Activated naive CD4-positive, alpha-beta T cell treated with Interleukin-2 at 50 U/mL for 16 hours (primary cell): ENCODE results near the gene TOR1AIP2.
"Not testable (repeated sequence)": the region's sequence is repeated elsewhere in the genome, so short reads cannot be mapped to it uniquely, and the experiment has no call there.

Experiments used
- DNase-seq: peaks from one replicate; pipeline ENCODE4 v3.0.0-alpha.2; 2020

TOR1AIP2 gene

DNA sequence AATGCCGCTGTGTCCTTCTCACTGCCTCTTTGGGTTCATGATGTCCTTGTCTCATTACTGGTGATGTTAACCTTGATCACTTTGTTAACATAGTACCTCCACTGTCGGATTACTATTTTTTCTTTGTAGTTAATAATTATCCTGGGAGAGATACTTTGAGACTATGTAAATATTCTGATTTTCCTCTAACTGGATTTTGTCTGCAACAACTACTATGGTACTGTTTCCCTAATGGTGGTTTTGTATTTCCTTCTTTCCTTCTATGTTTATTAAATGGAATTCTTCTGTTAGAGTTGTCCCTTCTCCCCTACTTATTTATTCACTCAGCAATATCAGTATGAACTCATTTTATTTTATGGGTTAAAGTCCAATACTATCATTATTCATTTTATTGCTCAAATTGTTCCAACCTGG is 4.2 kb downstream of the TOR1AIP2 start:
- DNase-seq = no peak

DNA sequence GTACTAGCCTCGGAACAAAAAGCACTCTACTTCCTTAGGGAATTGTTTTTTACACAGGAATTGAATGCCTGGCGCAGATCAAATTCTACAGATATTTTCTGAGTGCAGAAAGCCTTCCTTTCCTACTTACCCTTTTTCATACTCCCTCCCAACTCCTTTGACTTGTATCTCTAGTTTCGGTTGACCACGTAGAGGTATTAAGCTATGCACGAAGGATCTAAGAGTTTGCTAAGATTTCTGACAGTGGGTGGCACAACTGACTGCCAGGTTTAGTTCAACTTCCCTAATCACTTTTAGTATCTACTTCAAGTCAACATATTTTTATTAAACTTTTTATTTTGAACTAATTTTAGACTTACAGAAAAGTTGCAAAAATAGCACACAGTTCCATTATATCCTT is 5.0 kb downstream of the TOR1AIP2 start:
- no peak for DNase-seq

DNA sequence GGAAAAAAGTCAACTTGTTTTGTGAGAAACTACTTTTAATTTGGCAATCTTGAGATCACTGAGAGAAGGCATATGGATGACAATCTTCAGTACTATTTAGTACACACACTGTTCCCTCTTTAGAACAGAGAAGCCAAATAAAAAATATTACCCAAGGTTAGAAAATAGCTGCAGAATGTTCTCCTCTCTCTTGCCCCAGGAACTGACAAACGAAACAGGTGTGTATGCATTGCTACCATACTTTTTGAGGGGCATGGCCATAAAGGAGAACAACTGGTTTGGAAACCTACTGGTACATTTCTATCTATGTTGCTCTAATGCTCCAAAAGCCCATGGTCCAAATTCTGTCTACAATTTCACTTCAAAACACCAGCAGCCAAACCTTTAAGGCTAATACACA is 5.7 kb downstream of the TOR1AIP2 start:
- DNase-seq = no peak

DNA sequence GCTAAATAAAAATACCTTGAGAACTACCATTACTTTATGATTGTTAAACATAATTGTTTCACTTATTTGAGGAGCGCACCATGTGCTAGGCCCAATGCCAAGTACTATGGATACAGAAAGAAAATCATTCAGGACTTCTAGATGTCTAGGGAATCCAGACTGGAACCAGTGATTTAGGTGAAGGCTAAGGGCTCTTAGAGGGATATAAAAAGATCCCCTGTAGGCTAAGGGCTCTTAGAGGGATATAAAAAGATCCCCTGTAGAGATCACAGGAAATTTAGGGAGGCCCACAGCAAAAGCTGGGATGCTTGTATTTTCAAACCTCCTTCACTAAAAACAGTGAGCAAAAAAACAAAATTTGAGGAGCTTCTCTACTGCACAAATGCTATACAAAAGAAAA is 6.7 kb downstream of the TOR1AIP2 start:
- DNase-seq = no peak

DNA sequence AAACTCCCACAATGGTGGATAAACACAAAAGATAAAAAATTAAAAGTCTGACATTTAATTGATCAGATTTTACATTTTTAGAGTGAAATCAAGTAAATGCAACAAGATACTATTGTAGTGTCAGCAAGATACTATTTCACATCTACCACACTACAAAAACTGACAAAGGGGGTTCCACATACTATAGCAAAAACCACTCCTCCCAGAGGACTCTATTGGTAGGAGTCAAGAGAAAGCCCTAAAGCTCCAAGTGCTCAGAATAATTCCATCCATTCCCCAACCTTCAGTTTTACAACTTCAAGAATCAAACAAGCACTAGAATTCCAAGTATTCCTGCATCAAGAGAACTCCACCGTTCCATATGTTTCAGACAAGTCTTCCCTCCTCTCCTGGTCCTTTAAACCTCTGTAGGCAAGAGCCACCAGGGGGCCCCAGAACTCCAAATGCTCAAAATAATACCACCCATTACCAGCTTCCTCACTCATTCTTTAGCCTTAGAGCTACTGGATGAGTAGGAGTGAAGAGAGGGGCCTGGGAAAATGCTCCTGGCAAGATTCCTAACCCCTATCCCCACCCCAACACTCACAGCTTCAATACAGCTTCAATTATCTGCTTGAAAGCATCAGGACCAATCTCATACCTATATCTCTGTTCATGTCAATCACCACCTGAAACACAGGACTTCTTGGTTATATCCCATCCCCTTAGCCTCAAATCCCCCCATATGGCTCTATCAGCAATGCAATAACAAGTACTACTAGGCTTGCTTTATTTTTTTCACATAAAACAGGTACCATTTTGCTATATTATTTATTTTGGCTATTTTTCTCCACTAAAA is 9.9 kb downstream of the TOR1AIP2 start:
- peak; percentile 49 for DNase-seq

DNA sequence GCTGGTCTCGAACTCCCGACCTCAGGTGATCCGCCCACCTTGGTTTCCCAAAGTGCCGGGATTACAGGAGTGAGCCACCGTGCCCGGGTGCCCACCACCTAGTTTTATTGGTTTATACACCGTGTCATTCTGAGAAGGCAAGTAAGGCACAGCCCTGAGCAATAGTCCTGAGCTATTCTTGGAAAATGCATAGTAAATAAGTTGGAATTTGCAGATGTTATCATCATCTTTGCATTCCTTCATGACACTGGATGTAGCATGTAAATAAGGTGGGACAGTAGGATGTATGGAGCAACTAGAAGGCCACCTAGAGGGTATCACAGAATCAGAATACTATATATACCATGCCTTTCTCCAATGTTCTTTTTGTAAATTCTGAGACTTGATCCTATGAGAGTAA is 11.0 kb downstream of the TOR1AIP2 start:
- DNase-seq = no peak

DNA sequence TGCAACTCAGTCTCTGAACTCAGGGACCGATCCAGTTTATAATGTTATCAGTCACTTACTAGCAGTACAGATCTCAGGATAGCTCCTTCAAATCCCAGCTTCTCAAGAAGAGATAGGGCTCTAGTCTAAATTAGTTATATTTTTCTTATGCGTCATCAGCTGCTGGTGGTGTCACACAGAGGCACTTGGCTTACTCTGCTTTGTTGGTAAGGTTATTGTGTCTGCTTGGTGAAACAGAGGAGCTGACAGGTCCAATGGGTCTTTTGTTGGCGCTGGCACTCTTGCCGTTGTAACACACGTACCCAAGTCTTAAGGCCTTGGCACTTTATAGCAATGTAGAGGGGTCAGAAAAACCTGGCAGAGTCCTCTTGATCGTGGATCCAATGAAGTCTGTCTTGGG is 12.2 kb downstream of the TOR1AIP2 start:
- no peak for DNase-seq

DNA sequence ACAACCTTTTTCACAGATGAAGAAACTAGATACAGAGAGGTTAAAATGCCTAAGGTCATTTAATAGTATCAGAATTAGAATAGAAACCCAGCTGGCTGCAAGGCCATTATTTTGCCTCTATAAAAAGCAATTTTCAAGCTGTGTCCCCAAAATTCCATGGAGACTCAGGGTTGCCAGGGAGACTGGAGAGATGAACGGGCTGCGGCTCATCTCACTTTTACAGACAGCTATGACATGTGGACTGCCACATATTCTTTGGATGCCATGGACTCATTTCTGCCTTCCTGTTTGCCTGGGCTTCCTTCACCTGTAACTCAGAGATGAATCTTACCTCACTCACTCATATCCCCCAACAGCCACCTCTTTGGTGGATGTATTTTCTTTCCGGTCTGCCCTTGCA is 17.0 kb downstream of the TOR1AIP2 start:
- DNase-seq = no peak

DNA sequence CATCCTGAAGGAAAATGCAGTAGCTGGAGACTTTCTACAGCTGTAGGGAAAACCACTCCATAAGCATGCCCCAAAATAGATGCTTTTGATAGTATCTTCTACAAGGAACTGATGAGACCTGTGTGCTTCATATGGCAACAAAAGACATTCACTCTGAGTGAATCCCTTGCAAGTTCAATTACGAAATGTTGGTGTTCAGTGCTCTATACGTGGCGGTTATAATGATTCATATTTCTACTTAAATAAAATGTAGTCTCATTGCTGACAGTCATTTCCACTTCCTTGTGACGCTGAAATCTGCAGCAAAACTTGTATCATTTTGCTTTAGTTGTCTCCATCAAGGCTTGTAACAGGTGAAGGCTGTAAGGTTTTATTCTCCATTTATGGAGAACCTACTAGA is 20.6 kb downstream of the TOR1AIP2 start:
- DNase-seq = no peak

DNA sequence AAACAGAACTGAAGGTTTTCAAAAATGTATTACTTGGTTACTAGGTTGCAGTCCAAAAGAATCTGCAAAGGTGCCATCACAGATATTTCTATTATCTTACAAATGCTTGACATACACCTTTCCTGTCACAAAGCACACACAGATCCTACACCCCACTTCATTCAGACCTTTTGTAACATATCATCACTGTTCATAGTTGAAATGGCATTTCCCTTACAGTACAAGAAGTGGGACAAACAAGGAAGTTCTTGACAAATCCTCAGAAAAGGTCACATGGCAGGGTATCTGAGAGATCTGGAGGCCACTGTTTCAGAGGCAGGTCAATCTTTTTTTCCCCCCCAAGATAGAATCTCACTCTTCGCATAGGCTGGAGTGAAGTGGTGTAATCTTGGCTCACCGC is 21.3 kb downstream of the TOR1AIP2 start:
- no peak for DNase-seq

DNA sequence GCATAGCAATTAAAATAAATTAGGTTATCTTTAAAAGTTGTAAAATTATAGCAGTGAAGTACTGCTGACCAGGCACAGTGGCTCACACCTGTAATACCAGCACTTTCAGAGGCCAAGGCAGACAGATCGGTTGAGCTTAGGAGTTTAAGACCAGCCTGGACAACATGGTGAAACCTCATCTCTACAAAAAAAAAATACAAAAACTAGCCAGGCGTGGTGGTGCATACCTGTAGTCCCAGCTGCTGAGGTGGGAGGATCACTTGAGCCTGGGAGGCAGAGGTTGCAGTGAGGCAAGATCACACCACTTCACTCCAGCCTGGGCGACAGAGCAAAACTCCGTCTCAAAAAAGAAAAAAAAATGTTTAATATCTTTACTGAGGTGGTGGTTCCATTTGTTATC is 21.8 kb downstream of the TOR1AIP2 start:
- not testable (repeated sequence) for DNase-seq

DNA sequence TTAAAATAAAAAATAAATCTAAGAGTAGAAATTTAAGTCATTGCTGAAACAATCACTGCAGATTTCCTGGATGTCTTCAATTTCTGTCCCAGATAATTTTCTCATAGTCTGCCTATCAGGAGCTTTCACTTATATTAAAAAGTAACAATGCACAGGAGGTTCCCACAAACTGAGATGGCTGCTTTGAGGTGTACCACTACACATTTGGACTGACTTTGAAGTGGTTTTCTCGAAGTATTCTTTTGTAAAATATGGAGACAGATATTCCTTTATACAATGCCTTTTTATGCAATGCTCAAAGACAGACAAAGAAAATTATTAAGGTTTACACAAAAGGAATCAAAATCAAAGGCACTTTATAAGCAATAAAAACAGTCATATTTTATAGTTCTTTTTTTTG is 24.5 kb downstream of the TOR1AIP2 start:
- no peak for DNase-seq

DNA sequence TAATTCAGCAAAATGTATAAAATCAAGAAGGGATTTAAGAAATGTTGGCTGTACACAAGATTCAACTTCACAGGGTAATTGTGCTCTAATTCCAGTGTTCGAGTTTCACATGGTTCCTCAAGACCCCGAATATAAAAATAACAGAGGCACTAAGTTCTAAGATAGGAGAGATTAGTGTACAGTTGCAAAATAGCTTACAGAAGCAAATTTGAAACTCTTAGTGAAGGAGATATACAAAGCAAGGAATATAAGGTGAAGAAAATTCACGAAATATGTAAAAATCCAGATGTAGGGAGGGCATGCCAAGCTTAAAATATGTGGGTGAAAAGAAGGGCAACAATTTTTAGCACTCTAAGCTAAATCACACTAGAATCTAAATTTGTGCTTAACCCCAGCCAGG is 29.4 kb downstream of the TOR1AIP2 start:
- DNase-seq = no peak

DNA sequence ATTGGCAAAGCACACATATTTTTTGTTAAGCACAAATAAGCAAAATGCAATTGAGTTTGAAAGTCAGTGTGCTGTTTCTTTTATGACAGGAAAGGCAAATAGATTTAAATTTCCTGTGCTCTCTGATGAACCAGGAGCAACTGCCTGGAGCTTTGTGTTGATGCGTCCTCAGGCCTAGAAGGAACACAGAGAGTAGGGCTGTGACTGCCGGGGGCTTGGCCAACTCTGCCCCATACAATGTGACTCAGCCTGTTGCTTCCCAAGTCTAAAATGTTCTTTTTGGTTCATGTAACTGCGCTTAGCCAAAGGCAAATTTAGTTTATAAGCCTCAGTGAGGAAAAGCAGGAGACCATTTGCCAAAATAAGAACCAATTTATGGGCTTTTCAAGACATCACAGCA is 37.5 kb downstream of the TOR1AIP2 start:
- no peak for DNase-seq

DNA sequence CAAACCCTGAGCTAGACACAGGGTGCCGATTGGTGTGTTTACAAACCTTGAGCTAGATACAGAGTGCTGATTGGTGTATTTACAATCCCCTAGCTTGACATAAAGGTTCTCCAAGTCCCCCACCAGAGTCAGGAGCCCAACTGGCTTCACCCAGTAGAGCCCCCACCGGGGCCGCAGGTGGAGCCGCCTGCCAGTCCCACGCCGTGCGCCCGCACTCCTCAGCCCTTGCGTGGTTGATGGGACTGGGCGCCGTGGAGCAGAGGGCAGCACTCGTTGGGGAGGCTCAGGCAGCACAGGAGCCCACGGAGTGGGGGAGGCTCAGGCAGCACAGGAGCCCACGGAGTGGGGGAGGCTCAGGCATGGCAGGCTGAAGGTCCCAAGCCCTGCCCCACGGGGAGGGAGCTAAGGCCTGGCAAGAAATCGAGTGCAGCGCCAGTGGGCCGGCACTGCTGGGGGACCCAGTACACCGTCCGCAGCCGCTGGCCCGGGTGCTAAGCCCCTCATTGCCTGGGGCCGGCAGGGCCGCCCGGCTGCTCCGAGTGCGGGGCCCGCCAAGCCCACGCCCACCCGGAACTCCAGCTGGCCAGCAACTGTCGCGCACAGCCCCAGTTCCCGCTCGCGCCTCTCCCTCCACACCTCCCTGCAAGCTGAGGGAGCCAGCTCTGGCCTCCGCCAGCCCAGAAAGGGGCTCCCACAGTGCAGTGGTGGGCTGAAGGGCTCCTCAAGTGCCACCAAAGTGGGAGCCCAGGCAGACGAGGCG is 40.7 kb downstream of the TOR1AIP2 start:
- not testable (repeated sequence) for DNase-seq

DNA sequence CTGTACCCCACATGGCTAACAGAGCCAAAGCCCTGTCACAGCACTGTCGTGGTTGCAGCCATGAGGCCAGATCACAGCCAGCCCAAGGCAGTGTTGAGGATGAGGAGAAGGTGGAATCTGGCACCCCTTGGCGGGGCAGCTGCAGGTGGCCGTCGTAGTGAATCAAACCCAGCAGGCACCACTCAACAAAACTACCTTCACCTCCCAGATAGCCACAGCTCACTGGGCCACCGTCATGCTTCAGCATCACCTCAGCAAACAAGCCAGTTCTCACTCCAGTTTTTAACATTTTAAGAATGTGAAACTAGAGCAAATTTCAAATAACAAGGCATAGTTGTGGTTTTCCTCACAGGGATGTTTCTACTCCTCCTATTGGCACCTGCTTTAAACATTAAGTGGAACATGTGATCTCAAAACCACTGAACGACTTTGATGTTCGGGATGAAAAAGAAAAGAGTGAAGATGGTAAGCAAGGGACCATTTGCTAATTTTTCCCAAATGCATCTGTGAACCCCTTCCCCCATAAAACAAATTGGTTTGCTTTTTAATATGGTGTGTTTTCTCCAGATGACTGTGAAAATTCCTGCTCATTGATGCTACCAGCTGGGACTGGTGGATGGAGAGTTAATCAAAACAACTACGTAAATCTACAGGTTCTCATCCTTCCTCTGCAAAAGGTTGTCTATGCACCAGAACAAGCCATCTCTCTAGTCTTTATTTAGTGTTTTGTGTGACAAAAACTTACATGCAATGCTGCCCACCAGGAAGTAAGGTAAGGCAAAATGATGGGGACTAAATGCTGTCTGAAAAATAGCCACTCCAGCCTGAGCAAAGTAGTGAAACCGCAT is 45.5 kb downstream of the TOR1AIP2 start:
- peak; percentile 7 for DNase-seq

DNA sequence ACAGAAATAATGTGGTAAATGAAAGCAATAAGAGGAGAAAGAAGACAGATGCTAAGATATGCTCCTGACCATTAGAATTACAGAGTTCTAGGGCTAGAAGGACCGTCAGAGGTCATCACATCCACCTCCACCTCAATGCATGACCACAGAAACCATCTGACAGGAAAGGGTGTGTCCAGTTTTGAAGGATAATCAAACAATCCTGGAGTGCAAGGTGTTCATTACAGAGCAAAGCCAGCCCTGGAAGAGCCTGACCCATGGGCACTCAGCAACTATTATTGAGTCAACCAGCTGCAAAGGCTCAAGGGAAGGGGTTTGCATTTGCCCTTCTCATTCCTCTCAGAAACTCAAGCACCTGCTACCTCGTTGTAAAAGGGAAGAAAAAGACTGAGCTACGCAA is 46.4 kb downstream of the TOR1AIP2 start:
- no peak for DNase-seq

DNA sequence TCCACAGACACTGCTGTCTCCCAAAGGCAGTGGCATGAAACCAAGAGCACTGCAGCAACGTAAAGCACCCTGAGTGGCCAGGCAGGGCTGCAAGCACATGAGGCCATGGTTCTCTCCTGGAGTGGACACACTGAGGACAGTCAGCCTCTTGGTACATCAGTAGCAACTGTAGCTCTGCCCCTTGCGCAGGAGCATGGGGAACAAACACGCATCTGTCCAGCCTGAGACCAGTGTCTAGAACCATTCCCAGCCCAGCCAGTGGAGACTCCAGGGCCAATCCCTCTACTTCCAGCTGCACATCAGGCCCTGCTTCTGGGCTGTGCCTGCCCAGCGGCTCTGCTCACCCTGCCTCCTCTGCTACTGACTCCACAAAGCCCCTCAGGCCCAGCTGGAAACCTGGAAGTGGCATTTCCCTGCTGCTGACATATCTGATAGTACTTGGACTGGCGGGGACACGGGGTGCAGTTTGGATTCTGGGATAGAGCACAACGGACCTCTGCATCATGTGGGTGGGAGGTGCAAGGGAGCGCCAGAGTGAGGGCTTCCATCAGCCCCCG is 49.0 kb downstream of the TOR1AIP2 start:
- no peak for DNase-seq

DNA sequence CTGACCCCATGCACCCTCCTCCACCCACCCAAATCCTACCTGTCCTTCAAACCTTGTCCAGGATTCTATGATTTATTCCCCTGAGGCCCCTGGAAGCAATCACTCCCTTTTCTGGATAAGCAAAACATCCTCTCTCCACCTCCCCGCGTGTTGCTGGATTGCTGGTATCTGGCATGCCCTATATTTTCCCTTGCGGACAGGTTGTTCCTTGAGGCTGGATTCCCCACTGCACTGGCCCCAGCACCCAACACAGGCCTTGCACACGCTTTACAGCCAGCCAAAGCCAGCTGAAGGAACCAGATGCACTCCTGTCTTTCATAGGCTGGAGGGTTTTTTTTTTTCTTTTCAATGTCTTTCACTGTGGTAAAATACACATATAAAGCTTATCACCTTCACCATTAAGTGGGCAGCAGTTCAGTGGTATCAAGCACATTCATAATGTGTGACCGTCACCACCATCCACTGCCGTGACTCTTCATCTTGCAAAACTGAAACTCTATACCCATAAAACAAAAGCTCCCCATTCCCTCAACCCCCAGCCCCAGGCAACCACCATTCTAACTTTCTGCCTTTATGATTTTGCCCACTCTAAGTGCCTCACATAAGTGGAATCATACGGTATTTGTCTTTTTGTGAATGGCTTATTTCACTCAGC is 50.9 kb downstream of the TOR1AIP2 start:
- no peak for DNase-seq

DNA sequence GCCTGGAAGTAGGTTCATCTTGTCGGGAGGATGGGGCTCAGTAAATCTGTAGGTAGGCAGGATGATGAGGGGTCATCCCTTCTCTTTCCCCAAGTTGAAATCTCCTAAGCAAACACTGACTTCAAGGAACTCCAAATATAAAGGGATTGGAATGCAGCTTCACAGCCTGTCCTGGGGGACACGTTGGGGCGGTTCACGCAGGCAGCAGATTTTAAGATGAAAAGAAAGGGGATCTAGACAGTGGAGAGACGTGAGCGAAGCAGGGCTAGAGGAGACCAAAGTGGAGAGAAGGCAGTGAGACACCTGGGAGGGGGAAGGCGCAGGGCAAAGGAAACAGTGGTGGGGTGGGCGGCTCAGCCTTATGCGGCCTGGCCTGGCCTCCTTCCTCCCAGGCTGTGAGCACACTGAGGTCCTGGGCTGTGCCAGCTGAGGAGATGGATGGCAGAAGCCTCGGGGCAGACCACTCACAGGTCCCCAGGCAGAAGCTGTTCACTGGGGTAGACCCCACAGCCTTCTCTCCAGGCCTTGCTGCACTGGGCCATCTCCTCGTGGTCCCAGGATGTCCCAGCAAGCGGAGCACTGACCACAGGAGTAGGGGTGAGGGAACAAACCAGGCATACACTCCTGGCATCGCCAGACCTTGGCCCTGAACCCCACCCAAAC is 51.7 kb downstream of the TOR1AIP2 start:
- DNase-seq = no peak

DNA sequence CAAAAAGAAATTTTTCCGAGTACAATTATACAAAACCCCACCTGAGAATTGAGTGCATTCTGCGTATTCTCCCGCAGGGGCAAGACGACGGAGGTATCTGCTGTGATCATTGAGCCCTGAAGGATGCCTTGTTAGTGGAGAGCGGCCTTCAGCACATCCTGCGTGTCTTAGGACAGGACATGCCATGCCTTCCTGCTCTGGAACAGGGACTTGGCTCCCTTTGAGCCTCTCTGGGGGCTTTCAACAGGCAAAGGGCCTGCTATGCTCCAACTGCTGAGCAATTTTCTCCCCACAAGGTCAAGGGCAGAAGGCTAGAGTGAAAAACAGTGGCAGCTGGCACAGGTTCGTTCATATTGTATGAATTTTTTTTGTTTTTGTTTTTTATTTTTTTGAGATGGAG is 52.4 kb downstream of the TOR1AIP2 start:
- DNase-seq = no peak

DNA sequence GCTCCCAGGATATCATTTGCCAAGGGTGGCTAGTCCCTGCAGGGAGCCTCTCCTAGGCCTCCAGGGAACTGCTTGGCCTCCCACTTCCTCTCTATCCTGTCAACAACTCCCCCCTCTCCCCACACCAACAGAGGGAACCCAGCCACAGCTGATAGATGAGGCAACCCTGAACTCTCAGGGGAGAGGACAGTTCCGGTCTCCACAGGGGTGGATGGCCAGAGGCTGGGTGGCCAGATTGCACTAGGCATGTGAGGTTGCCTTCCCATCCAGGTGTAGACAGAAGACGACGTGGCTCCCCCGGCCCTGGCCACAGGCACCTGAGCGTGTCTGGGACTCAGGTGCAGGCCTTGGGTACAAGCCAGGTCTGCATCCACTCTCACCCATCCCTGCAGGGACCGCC is 53.3 kb downstream of the TOR1AIP2 start:
- DNase-seq = no peak
